ENCODE data around the gene SORCS1. TPM values are rescaled to one million over a fixed set of nuclear protein-coding genes. Genes with fewer than 3 reads are reported as not detected.

SORCS1 gene
- total and polyA plus RNA-seq, 2 experiments from 2014 or later, result 2.9 to 8.9 TPM

GRCh38 chr10:106941297-106942034 is 223.0 kb downstream of the SORCS1 start (continued):
- TF ChIP-seq ZNF462 (CRISPR knock-in tag; IDR thresholded peaks at IDR 0.05) (no peak), EZH2phosphoT487 (IDR thresholded peaks at IDR 0.05; ENCODE audit: unreplicated experiment) (no peak), NANOG (IDR thresholded peaks at IDR 0.05; ENCODE audit: borderline replicate concordance) (no peak), CREB1 (CRISPR knock-in tag; IDR thresholded peaks at IDR 0.05; ENCODE audit: low read depth) (no peak), STAT1 (IDR thresholded peaks at IDR 0.05; ENCODE audit: unreplicated experiment) (no peak)
- TF ChIP-seq, protein P1, sequence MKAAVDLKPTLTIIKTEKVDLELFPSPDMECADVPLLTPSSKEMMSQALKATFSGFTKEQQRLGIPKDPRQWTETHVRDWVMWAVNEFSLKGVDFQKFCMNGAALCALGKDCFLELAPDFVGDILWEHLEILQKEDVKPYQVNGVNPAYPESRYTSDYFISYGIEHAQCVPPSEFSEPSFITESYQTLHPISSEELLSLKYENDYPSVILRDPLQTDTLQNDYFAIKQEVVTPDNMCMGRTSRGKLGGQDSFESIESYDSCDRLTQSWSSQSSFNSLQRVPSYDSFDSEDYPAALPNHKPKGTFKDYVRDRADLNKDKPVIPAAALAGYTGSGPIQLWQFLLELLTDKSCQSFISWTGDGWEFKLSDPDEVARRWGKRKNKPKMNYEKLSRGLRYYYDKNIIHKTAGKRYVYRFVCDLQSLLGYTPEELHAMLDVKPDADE (IDR thresholded peaks at IDR 0.05), result no peak

DNA sequence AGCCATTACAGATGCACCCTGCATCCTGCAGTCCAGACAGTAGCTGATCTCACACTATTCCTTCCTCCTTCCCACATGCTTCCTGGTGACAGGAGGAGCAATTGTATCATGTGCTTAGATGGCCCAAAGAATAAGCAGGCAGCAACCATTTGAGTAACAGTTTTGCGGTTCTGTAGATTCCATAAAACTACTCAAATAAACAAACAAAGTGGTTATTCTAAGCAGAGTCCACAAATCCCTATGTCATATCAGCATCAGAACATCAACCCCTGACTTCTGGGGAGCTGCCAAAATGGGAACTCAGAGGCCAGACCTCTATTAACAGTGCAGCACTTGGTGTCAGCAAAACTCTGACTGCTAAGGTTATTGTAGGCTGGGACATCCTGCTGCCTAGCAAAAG is 226.0 kb downstream of the SORCS1 start:
- TF ChIP-seq ZNF331 (CRISPR knock-in tag; IDR thresholded peaks at IDR 0.05; ENCODE audit: low read depth) (no peak), ZNF462 (CRISPR knock-in tag; IDR thresholded peaks at IDR 0.05) (no peak)
- Histone ChIP-seq H3K4me1 (ENCODE audit: insufficient read depth) (no peaks in the 10 kb centered on the region), H3K27ac (ENCODE audit: low read depth) (no peak overlapping the region), H4K20me1 (replicated peaks; ENCODE audit: insufficient read depth) (no peaks in the 10 kb centered on the region; the same call in 1 of the 2 replicates), H3K4me3 (no peak overlapping the region), H3K79me2 (replicated peaks; ENCODE audit: insufficient read depth) (no peaks in the 10 kb centered on the region), H3K36me3 (ENCODE audit: insufficient read depth) (no peaks in the 10 kb centered on the region), H3K9me2 (ENCODE audit: insufficient read depth) (no peaks in the 10 kb centered on the region), H2AFZ (no peak overlapping the region), H3K4me2 (no peak overlapping the region), H3F3A (replicated peaks; ENCODE audit: low read depth) (no peaks in the 10 kb centered on the region), H3K27me3 (ENCODE audit: insufficient read depth) (no peaks in the 10 kb centered on the region)
- Mint-ChIP-seq H3K4me1 (no peaks in the 10 kb centered on the region), H3K27me3 (ENCODE audit: insufficient read depth, low read depth, poor library complexity) (peaks cover 1% of the 10 kb centered on the region), H3K27ac (no peak overlapping the region), H3K4me3 (no peak overlapping the region), H3K9me3 (no peaks in the 10 kb centered on the region), H3K36me3 (ENCODE audit: low read depth) (no peaks in the 10 kb centered on the region)
- no peak for DNase-seq (ENCODE audit: low spot score)
- no peak for ATAC-seq

All from GM23338 (cell line).